ENCODE data around the gene SETBP1. TPM values are rescaled to one million over a fixed set of nuclear protein-coding genes. Genes with fewer than 3 reads are reported as not detected.

Gene SETBP1
- total and polyA plus RNA-seq, 7 experiments from 2014 or later, result 0.08 to 12.5 (median 2.5) TPM; not detected in 2

DNA sequence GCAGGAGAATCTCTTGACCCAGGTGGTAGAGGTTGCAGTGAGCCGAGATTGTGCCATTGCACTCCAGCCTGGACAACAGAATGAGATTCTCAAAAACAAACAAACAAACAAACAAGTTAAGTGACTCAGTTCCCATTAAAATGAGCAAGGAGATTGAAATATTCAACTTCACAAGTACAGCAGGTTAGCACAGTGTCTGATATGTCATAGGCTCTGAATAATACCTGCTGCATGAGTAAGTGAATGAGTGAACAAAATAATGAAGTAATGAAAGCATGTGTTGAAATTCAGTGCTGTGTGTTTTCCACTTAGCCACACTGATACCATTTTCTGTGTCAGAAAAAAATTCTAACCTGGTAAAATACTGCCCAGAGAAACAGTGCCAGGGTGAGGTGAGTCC is 41.9 kb upstream of the SETBP1 start:
- ATAC-seq (no peak), DNase-seq (no peak)
- Histone ChIP-seq H3K27ac (ENCODE audit: low read depth, low read length) (no peak overlapping the region), H3K27me3 (ENCODE audit: control insufficient read depth in 2 of 2, insufficient read depth in 2 of 2, low read length in 2 of 2) (no peaks in the 10 kb centered on the region), H3K4me3 (ENCODE audit: low read length) (no peak overlapping the region), H3K4me1 (ENCODE audit: control insufficient read depth in 2 of 2, insufficient read depth in 2 of 2, low read length in 2 of 2) (no peaks in the 10 kb centered on the region), H3K9me3 (ENCODE audit: control insufficient read depth in 2 of 3, low read length in 3 of 3) (no peaks in the 10 kb centered on the region), H3K36me3 (ENCODE audit: control insufficient read depth in 2 of 3, insufficient read depth in 3 of 3, low read length in 3 of 3) (no peaks in the 10 kb centered on the region)
- intact Hi-C loops (cut with micrococcal nuclease), result loop anchor here in 1 of 2 donors (5.0 kb wide), 1 partner anchor 52 kb away; no protein-coding TSS in a partner anchor
- Mint-ChIP-seq H3K9me3 (peaks cover 0 to 3% (median 0%) of the 10 kb centered on the region in 11 donors), H3K27me3 (peaks cover 0 to 19% (median 0%) of the 10 kb centered on the region in 5 donors), H3K4me3 (no peak overlapping the region), H3K4me1 (peaks cover 0 to 8% (median 0%) of the 10 kb centered on the region in 7 donors), H3K36me3 (peaks cover 0 to 2% (median 0%) of the 10 kb centered on the region in 5 donors), H3K27ac (no peak overlapping the region)
- ChIA-PET CTCF (no interaction called here), POLR2A (no interaction called here)

DNA sequence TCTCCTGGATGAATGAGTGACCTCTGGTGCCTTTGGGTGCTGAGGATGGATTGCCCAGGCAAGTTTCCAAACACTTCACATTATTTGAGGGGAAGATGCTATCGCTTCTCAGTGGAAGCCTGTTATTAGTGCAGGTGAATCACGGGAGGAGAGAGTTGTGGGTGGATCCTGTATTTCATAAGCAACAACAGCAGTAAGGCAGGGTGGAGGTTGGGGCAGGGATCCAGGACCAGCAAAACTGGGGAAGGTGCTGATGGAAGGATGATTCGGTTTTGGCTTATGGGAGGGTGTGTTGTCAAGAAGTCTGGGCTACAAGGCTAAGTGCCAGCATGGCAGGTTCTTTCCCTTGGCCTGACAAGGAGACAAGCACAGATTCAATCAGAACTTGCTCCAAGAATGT is 37.7 kb upstream of the SETBP1 start:
- CTCF ChIA-PET, result no interaction called here
- intact Hi-C loops (cut with micrococcal nuclease), result no loop called here
- H3K9me3 ChIP-seq (ENCODE audit: control insufficient read depth in 2 of 3, low read length in 3 of 3), result no peaks in the 10 kb centered on the region

DNA sequence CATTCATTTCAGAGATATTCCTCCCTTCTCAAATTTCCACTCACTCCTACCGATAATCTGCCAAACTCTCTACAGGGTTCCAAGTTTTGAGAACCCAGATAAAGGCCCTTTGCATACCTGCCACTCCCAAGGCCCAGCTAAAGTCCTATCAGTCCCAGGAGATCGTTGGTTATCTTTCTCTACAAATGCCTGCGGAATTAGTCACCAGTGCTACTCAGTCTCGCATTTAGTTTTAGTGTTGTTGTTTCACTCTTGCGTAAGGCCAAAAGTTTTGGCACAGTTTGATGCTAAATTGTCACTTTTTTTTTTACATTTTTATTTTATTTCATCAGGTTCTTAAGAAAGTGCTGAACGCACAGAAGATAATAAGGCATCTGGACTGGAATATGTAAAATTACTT is 29.2 kb upstream of the SETBP1 start:
- Mint-ChIP-seq H3K4me3 (no peak overlapping the region), H3K27me3 (peaks cover 0 to 14% (median 5%) of the 10 kb centered on the region in 5 donors), H3K27ac (no peak overlapping the region), H3K9me3 (peaks cover 0 to 6% (median 0%) of the 10 kb centered on the region in 11 donors), H3K36me3 (no peaks in the 10 kb centered on the region), H3K4me1 (no peaks in the 10 kb centered on the region)
- POLR2A ChIA-PET, result no interaction called here
- H3K36me3 ChIP-seq (ENCODE audit: control insufficient read depth in 2 of 3, insufficient read depth in 3 of 3, low read length in 3 of 3), result no peaks in the 10 kb centered on the region
- H3K27ac ChIP-seq (ENCODE audit: low read depth, low read length), result no peak overlapping the region
- H3K9me3 ChIP-seq (ENCODE audit: control insufficient read depth in 2 of 3, low read length in 3 of 3), result no peaks in the 10 kb centered on the region
- CTCF ChIA-PET, result no interaction called here
- H3K27me3 ChIP-seq (ENCODE audit: control insufficient read depth in 2 of 2, insufficient read depth in 2 of 2, low read length in 2 of 2), result no peaks in the 10 kb centered on the region
- DNase-seq (no peak), ATAC-seq (no peak)
- no peaks in the 10 kb centered on the region for H3K4me1 ChIP-seq (ENCODE audit: control insufficient read depth in 2 of 2, insufficient read depth in 2 of 2, low read length in 2 of 2)
- intact Hi-C loops (cut with micrococcal nuclease), result no loop called here
- H3K4me3 ChIP-seq (ENCODE audit: low read length), result no peak overlapping the region

More for the DNA sequence above, 37.7 kb upstream of the SETBP1 start:
- DNase-seq, result no peak
- Histone ChIP-seq H3K4me1 (ENCODE audit: control insufficient read depth in 2 of 2, insufficient read depth in 2 of 2, low read length in 2 of 2) (no peaks in the 10 kb centered on the region), H3K36me3 (ENCODE audit: control insufficient read depth in 2 of 3, insufficient read depth in 3 of 3, low read length in 3 of 3) (no peaks in the 10 kb centered on the region), H3K27ac (ENCODE audit: low read depth, low read length) (no peak overlapping the region), H3K4me3 (ENCODE audit: low read length) (no peak overlapping the region), H3K27me3 (ENCODE audit: control insufficient read depth in 2 of 2, insufficient read depth in 2 of 2, low read length in 2 of 2) (no peaks in the 10 kb centered on the region)
- peaks cover 0 to 21% (median 7%) of the 10 kb centered on the region in 5 donors for H3K27me3 Mint-ChIP-seq
- peaks cover 0 to 2% (median 0%) of the 10 kb centered on the region in 5 donors for H3K36me3 Mint-ChIP-seq
- no peak overlapping the region for H3K27ac Mint-ChIP-seq
- peaks cover 0 to 3% (median 0%) of the 10 kb centered on the region in 7 donors for H3K4me1 Mint-ChIP-seq
- H3K4me3 Mint-ChIP-seq, result no peak overlapping the region
- H3K9me3 Mint-ChIP-seq, result peaks cover 0 to 3% (median 0%) of the 10 kb centered on the region in 11 donors
- POLR2A ChIA-PET, result no interaction called here
- no peak for ATAC-seq

DNA sequence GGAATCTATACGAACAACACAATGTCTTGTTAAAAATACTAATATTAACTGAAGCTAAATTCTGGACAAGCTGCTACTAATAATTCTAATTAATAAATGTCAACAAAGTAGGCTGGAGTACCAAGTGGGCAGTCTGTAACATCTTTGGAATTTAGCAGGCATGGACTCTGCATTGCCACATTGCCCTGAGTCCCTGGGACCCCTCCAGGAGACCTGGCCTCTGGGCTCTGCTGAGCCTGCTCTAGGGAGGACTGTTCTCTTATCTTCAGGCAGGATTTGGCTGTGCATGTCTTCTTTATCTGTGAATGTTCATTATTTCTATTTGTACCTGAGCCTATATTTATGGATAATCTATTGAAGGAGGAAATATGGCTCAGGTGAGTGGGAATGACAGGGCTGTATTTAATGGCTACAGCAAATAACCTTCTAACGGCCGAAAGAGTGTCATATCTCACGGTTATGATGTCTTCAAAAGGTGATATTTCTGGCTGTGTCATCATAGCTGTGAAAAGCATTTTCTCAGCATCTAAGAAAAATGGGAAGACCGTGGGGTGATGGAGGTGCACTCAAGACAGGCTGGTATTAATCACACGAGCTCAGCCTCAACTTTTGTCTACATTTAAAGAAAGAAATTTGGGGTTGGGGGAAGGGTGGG is 28.6 kb upstream of the SETBP1 start:
- Mint-ChIP-seq H3K27ac (no peak overlapping the region), H3K27me3 (peaks cover 0 to 16% (median 4%) of the 10 kb centered on the region in 5 donors), H3K9me3 (peaks cover 0 to 6% (median 0%) of the 10 kb centered on the region in 11 donors), H3K4me1 (no peaks in the 10 kb centered on the region), H3K36me3 (no peaks in the 10 kb centered on the region), H3K4me3 (no peak overlapping the region)
- no peak overlapping the region for H3K4me3 ChIP-seq (ENCODE audit: low read length)
- DNase-seq, result no peak
- H3K9me3 ChIP-seq (ENCODE audit: control insufficient read depth in 2 of 3, low read length in 3 of 3), result no peaks in the 10 kb centered on the region
- no peak for ATAC-seq
- no peaks in the 10 kb centered on the region for H3K36me3 ChIP-seq (ENCODE audit: control insufficient read depth in 2 of 3, insufficient read depth in 3 of 3, low read length in 3 of 3)
- no peaks in the 10 kb centered on the region for H3K27me3 ChIP-seq (ENCODE audit: control insufficient read depth in 2 of 2, insufficient read depth in 2 of 2, low read length in 2 of 2)
- no peak overlapping the region for H3K27ac ChIP-seq (ENCODE audit: low read depth, low read length)
- POLR2A ChIA-PET, result no interaction called here
- no peaks in the 10 kb centered on the region for H3K4me1 ChIP-seq (ENCODE audit: control insufficient read depth in 2 of 2, insufficient read depth in 2 of 2, low read length in 2 of 2)
- intact Hi-C loops (cut with micrococcal nuclease), result no loop called here
- CTCF ChIA-PET, result no interaction called here

DNA sequence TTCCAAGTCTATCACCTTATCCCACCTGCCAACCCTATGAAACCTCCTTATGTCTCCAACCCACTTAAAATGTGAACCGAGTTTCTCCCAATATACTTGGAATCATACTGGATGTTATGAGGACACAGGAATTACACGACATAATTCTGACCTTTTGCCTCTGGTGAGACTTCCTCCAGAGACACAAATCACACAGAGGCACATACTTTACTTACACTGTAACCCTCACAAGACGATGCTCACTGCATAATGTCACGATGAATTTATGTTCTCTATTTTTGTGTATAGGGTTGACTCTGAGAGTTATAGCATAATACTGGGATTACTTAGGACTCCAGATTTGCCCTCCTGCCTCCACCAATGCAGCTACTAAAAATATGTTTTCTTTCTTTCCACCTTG is 28.0 kb upstream of the SETBP1 start:
- Mint-ChIP-seq H3K4me1 (no peaks in the 10 kb centered on the region), H3K4me3 (no peak overlapping the region), H3K27ac (no peak overlapping the region), H3K9me3 (peaks cover 0 to 6% (median 0%) of the 10 kb centered on the region in 11 donors), H3K36me3 (no peaks in the 10 kb centered on the region), H3K27me3 (peaks cover 0 to 16% (median 4%) of the 10 kb centered on the region in 5 donors)
- no peak overlapping the region for H3K27ac ChIP-seq (ENCODE audit: low read depth, low read length)
- DNase-seq, result no peak
- intact Hi-C loops (cut with micrococcal nuclease), result no loop called here
- CTCF ChIA-PET, result no interaction called here
- POLR2A ChIA-PET, result no interaction called here
- no peaks in the 10 kb centered on the region for H3K9me3 ChIP-seq (ENCODE audit: control insufficient read depth in 2 of 3, low read length in 3 of 3)
- ATAC-seq, result no peak
- H3K4me3 ChIP-seq (ENCODE audit: low read length), result no peak overlapping the region
- H3K4me1 ChIP-seq (ENCODE audit: control insufficient read depth in 2 of 2, insufficient read depth in 2 of 2, low read length in 2 of 2), result no peaks in the 10 kb centered on the region
- H3K27me3 ChIP-seq (ENCODE audit: control insufficient read depth in 2 of 2, insufficient read depth in 2 of 2, low read length in 2 of 2), result no peaks in the 10 kb centered on the region
- H3K36me3 ChIP-seq (ENCODE audit: control insufficient read depth in 2 of 3, insufficient read depth in 3 of 3, low read length in 3 of 3), result no peaks in the 10 kb centered on the region

DNA sequence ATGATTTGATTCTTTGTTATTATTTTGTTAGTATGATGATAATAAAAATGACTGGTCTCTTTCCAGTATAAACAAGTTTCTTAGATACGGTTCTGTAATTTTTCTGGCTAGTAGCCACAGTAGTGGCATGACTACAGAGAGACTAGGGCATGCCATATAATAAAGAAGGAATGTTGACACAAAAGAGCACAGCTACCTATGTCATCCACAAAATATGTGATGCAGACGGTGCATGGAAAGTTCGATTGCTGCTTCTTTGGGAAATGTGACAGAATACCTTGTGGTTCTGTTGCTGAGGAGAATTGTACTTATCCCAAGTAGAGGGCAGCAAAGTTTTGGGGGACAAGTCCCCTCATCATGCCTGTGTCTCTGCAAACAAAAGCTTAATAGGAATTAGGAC is 26.1 kb upstream of the SETBP1 start:
- ATAC-seq, result no peak
- Mint-ChIP-seq H3K36me3 (no peaks in the 10 kb centered on the region), H3K4me3 (no peak overlapping the region), H3K27me3 (peaks cover 0 to 14% (median 4%) of the 10 kb centered on the region in 5 donors), H3K9me3 (peaks cover 0 to 6% (median 0%) of the 10 kb centered on the region in 11 donors), H3K27ac (no peak overlapping the region), H3K4me1 (no peaks in the 10 kb centered on the region)
- Histone ChIP-seq H3K27me3 (ENCODE audit: control insufficient read depth in 2 of 2, insufficient read depth in 2 of 2, low read length in 2 of 2) (no peaks in the 10 kb centered on the region), H3K36me3 (ENCODE audit: control insufficient read depth in 2 of 3, insufficient read depth in 3 of 3, low read length in 3 of 3) (no peaks in the 10 kb centered on the region), H3K9me3 (ENCODE audit: control insufficient read depth in 2 of 3, low read length in 3 of 3) (no peaks in the 10 kb centered on the region), H3K4me1 (ENCODE audit: control insufficient read depth in 2 of 2, insufficient read depth in 2 of 2, low read length in 2 of 2) (no peaks in the 10 kb centered on the region), H3K4me3 (ENCODE audit: low read length) (no peak overlapping the region), H3K27ac (ENCODE audit: low read depth, low read length) (no peak overlapping the region)
- POLR2A ChIA-PET, result no interaction called here
- intact Hi-C loops (cut with micrococcal nuclease), result no loop called here
- no peak for DNase-seq
- CTCF ChIA-PET, result no interaction called here

DNA sequence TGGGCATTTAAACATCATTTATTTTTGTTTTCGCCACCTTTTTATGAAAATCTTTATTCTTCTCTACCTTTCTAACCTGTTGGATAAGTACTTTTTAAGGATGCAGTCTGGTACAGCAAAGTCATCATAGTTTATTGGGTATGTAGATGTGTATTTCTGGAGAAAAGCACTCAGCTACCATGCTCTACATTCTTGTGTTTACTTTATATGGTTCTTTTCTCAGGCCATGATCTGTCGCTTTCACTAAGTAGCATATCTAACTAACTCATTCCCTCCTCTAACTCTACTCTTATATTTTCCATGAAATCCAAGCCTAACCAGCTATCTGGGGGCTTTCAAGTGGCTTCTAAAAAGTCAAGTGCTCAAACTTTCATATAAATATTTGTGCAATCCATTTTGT is 25.3 kb upstream of the SETBP1 start:
- Histone ChIP-seq H3K27me3 (ENCODE audit: control insufficient read depth in 2 of 2, insufficient read depth in 2 of 2, low read length in 2 of 2) (no peaks in the 10 kb centered on the region), H3K9me3 (ENCODE audit: control insufficient read depth in 2 of 3, low read length in 3 of 3) (no peaks in the 10 kb centered on the region), H3K4me3 (ENCODE audit: low read length) (no peak overlapping the region), H3K27ac (ENCODE audit: low read depth, low read length) (no peak overlapping the region), H3K4me1 (ENCODE audit: control insufficient read depth in 2 of 2, insufficient read depth in 2 of 2, low read length in 2 of 2) (no peaks in the 10 kb centered on the region), H3K36me3 (ENCODE audit: control insufficient read depth in 2 of 3, insufficient read depth in 3 of 3, low read length in 3 of 3) (no peaks in the 10 kb centered on the region)
- intact Hi-C loops (cut with micrococcal nuclease), result no loop called here
- no peak for ATAC-seq
- Mint-ChIP-seq H3K36me3 (no peaks in the 10 kb centered on the region), H3K27me3 (peaks cover 0 to 19% (median 0%) of the 10 kb centered on the region in 5 donors), H3K4me1 (no peaks in the 10 kb centered on the region), H3K4me3 (no peak overlapping the region), H3K27ac (no peak overlapping the region), H3K9me3 (peaks cover 0 to 6% (median 0%) of the 10 kb centered on the region in 11 donors)
- POLR2A ChIA-PET, result no interaction called here
- DNase-seq, result no peak
- CTCF ChIA-PET, result no interaction called here
